Suprapubic skin (tissue), 4 donors: ENCODE data around the gene ACSS3. TPM values are rescaled to one million over a fixed set of nuclear protein-coding genes. Genes with fewer than 3 reads are reported as not detected.

ENCODE experiments used
- DNase-seq, 2 donors: peaks; one replicate each; pipeline ENCODE4 v3.0.0-alpha.2; 2019; ENCODE audit warnings: low spot score in 2 of 2
- H3K27ac ChIP-seq: fragments of 200-600 bp; sonication (generic); one replicate; pipeline ENCODE4 v1.5.1; 2019
- H3K27me3 ChIP-seq: fragments of 200-600 bp; sonication (generic); one replicate; pipeline ENCODE4 v1.5.1; 2019
- H3K36me3 ChIP-seq: fragments of 200-600 bp; sonication (generic); one replicate; pipeline ENCODE4 v1.5.1; 2019
- H3K4me1 ChIP-seq: fragments of 200-600 bp; sonication (generic); one replicate; pipeline ENCODE4 v1.5.1; 2019
- H3K4me3 ChIP-seq: fragments of 200-600 bp; sonication (generic); one replicate; pipeline ENCODE4 v1.5.1; 2019; ENCODE audit warnings: mild to moderate bottlenecking
- H3K9me3 ChIP-seq: fragments of 200-600 bp; sonication (generic); one replicate; pipeline ENCODE4 v1.5.1; 2019
- EP300 ChIP-seq: sonication (generic); formaldehyde crosslinking; IDR thresholded peaks from one replicate; pipeline ENCODE4 v1.6.1; 2017; ENCODE audit warnings: antibody characterized with exemption
- POLR2A ChIP-seq, 2 donors: fragments of 450-650 bp; IDR thresholded peaks; one replicate each; pipeline ENCODE4 v1.6.1; 2017; ENCODE audit warnings: antibody characterized with exemption in 2 of 2, mild to moderate bottlenecking in 2 of 2, moderate library complexity in 2 of 2
- POLR2AphosphoS5 ChIP-seq, 3 donors: sonication (generic); formaldehyde crosslinking; IDR thresholded peaks; one replicate each; pipeline ENCODE4 v1.6.1; 2017; ENCODE audit warnings: antibody characterized with exemption in 3 of 3
- WGBS: methylation state at CpG from one replicate; pipeline ENCODE4 v1.1.5; 2018; 5-methylcytosine and 5-hydroxymethylcytosine counted together
- total RNA-seq, 4 donors: library from RNA; depleted of rRNA; stranded (reverse); fragments of >200 nt; gene quantifications; one replicate each; pipeline ENCODE4 v1.1.0, GENCODE V29; 2016
- TF ChIP-seq, protein P1 (sequence below), 2 donors: fragments of 200-600 bp in 1 of 2; fragments of 450-650 bp in 1 of 2; sonication (generic) in 1 of 2; IDR thresholded peaks; one replicate each; pipeline ENCODE4 v1.5.1; 2016 to 2019; ENCODE audit warnings: antibody characterized with exemption in 2 of 2, mild to moderate bottlenecking in 1 of 2, moderate library complexity in 1 of 2

Gene ACSS3
- total RNA-seq, 4 donors from 2014 or later: 4.0 to 10.4 (median 6.2) TPM

DNA sequence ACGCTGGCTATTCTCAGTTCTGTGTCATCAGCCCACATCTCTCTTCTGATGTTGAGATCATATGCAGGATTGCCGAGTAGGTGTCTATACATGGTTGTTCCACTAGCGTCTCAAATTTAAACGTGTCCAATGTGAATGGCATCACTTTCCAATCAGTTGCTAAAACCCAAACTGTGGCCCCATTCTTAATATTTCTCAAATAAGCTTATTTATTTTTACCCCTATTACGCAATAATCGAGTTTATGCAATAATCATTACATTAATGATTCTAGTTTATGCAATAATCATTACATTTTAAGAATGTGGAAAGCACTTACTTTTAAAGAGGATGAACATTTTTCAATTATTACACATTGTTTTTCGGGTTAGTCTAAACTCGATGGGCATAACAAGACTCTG lies 47.8 kb downstream of the ACSS3 start:
- WGBS: 90% methylated on average over 8 of the region's 8 CpGs
- Histone ChIP-seq H3K27ac (no peak overlapping the region), H3K4me1 (no peaks in the 10 kb centered on the region), H3K36me3 (no peaks in the 10 kb centered on the region), H3K9me3 (no peaks in the 10 kb centered on the region), H3K4me3 (no peak overlapping the region), H3K27me3 (no peaks in the 10 kb centered on the region)
- TF ChIP-seq EP300 (no peak), POLR2AphosphoS5 (IDR thresholded peaks at IDR 0.05) (no peak), POLR2A (IDR thresholded peaks at IDR 0.05) (no peak)
- TF ChIP-seq, protein P1, sequence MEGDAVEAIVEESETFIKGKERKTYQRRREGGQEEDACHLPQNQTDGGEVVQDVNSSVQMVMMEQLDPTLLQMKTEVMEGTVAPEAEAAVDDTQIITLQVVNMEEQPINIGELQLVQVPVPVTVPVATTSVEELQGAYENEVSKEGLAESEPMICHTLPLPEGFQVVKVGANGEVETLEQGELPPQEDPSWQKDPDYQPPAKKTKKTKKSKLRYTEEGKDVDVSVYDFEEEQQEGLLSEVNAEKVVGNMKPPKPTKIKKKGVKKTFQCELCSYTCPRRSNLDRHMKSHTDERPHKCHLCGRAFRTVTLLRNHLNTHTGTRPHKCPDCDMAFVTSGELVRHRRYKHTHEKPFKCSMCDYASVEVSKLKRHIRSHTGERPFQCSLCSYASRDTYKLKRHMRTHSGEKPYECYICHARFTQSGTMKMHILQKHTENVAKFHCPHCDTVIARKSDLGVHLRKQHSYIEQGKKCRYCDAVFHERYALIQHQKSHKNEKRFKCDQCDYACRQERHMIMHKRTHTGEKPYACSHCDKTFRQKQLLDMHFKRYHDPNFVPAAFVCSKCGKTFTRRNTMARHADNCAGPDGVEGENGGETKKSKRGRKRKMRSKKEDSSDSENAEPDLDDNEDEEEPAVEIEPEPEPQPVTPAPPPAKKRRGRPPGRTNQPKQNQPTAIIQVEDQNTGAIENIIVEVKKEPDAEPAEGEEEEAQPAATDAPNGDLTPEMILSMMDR (IDR thresholded peaks at IDR 0.05): no peak
- DNase-seq: no peak

DNA sequence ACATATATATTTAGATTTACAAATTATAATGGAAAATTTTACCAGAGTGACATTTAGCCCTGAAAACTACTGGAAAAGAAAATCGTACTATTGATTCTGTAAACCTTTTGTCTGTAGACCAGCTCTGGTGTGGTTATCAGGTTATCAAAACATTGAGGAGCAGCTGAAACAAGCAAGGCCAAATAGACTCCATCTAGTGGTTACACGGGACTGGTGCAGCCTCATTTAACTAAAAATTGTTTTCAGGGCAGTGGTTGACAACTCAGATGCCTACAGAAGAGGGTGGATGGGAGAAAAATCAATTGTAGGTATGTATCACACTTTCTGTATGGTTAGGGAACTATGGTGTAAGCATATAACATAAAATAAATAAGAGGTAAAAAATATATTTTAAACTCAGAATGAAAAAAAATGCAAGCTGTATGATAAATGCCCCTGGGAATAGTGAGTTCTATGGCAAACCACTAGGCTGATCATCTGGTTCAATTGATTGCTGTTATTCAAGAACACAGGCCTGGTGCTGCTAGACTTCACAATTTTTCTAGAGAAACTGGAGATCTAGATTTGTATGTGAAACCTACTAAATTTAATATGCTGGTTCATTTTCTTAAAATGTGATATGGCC lies 51.2 kb downstream of the ACSS3 start:
- DNase-seq: no peak
- no peak overlapping the region for H3K4me3 ChIP-seq
- WGBS: 11% methylated on average over 2 of the region's 2 CpGs
- no peaks in the 10 kb centered on the region for H3K9me3 ChIP-seq
- no peaks in the 10 kb centered on the region for H3K4me1 ChIP-seq
- H3K27me3 ChIP-seq: no peaks in the 10 kb centered on the region
- H3K36me3 ChIP-seq: no peaks in the 10 kb centered on the region
- H3K27ac ChIP-seq: no peak overlapping the region
- TF ChIP-seq, protein P1 (IDR thresholded peaks at IDR 0.05): peak; percentile 24 to 73
- TF ChIP-seq POLR2AphosphoS5 (IDR thresholded peaks at IDR 0.05): no peak
- TF ChIP-seq EP300: no peak

DNA sequence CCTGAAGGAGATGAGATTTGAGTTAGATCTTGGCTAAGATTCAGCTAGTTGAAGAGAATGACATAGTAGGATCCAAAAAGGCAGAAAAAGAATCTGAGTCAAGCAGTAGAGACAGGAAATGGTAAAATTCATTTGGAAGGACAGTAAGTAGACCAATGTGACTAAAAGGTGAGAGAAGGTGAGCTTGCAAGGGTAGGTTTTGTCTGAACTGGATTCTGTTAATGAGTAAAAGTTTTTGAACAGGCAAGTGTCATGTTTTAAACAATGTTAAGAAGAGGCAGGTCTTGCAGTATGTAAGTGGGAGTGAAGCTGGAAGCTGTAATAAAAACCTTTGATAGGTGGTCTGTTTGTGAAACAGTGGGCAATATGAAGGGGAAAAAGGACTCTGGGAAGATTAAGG lies 58.6 kb downstream of the ACSS3 start:
- Histone ChIP-seq H3K4me1 (no peaks in the 10 kb centered on the region), H3K36me3 (no peaks in the 10 kb centered on the region), H3K9me3 (no peaks in the 10 kb centered on the region), H3K27ac (no peak overlapping the region), H3K4me3 (no peak overlapping the region), H3K27me3 (no peaks in the 10 kb centered on the region)
- no peak for DNase-seq
- TF ChIP-seq POLR2A (IDR thresholded peaks at IDR 0.05): no peak
- TF ChIP-seq, protein P1 (IDR thresholded peaks at IDR 0.05): no peak
- TF ChIP-seq EP300: no peak
- TF ChIP-seq POLR2AphosphoS5 (IDR thresholded peaks at IDR 0.05): no peak

DNA sequence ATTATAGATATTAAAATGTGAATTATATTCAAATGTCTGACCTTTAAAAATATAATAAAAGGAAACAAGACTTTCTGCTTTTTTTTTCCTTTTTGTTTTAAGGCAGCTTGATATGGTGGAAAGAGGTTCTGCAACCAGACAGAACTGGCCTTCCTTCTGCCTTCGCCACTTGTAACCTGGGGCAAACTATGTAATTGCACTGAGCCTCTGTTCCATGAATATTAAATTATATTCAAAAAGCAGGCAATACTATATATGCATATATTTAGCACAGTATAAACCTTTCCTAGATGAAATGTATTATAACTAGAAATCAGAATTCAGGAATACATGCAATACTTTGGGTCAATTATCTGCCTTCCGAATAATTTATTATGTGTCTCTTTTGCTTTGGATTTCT lies 59.9 kb downstream of the ACSS3 start:
- Histone ChIP-seq H3K27ac (no peak overlapping the region), H3K9me3 (no peaks in the 10 kb centered on the region), H3K36me3 (no peaks in the 10 kb centered on the region), H3K4me1 (peaks cover 4% of the 10 kb centered on the region), H3K27me3 (no peaks in the 10 kb centered on the region), H3K4me3 (no peak overlapping the region)
- no peak for DNase-seq
- no peak for TF ChIP-seq POLR2A (IDR thresholded peaks at IDR 0.05)
- TF ChIP-seq, protein P1 (IDR thresholded peaks at IDR 0.05): no peak
- TF ChIP-seq POLR2AphosphoS5 (IDR thresholded peaks at IDR 0.05): no peak
- TF ChIP-seq EP300: no peak
- WGBS: 74% methylated on average over 2 of the region's 2 CpGs

DNA sequence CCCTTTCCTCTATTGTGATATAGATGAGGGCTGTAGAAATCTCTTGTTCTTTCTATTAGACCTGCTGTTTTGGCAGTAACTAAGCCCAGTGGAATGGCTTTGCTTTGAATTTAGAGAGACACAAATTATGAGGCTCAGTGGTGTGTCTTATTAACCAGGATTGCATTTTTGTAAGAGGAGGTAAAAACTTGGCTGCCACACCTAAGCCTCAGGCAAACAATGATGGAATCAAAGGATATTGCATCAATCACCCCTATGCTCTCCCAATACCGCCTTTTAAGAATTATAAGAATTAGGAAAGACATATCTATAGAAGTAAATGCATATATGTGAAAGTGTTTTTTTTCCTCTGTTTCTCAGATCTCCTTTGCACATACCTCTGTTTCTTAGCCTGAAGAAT lies 63.3 kb downstream of the ACSS3 start:
- no peak overlapping the region for H3K27ac ChIP-seq
- DNase-seq: no peak
- H3K4me3 ChIP-seq: no peak overlapping the region
- H3K27me3 ChIP-seq: no peaks in the 10 kb centered on the region
- H3K4me1 ChIP-seq: peaks cover 6% of the 10 kb centered on the region
- WGBS: 71% methylated on average over 1 of the region's 1 CpG
- H3K36me3 ChIP-seq: no peaks in the 10 kb centered on the region
- TF ChIP-seq POLR2A (IDR thresholded peaks at IDR 0.05) (no peak), EP300 (no peak), POLR2AphosphoS5 (IDR thresholded peaks at IDR 0.05) (no peak)
- TF ChIP-seq, protein P1 (IDR thresholded peaks at IDR 0.05): no peak
- H3K9me3 ChIP-seq: no peaks in the 10 kb centered on the region
